HCT116 (cell line): ENCODE data around the gene TMC1. TPM values are rescaled to one million over a fixed set of nuclear protein-coding genes. Genes with fewer than 3 reads are reported as not detected.

Experiments used
- ATAC-seq: fragments of 200-7000 bp; cut with Tn5 transposase; 2 replicates; pipeline ENCODE4 v1.9.1; 2020; ENCODE audit warnings: mild to moderate bottlenecking, moderate library complexity
- BruUV-seq: library from RNA; stranded (reverse); fragments of 400-500 nt; replicated peaks from 2 replicates; lab custom pipeline; 2021; lab: Mats Ljungman, UMichigan
- CTCF ChIA-PET: fragments of 300-600 bp; sonication (Branson Sonifier 250); formaldehyde crosslinking; loops from one replicate; lab custom pipeline; 2021; ENCODE audit warnings: antibody characterized with exemption; lab: Charles Lee
- POLR2A ChIA-PET: fragments of 300-600, 350-600 bp; sonication (Branson Sonifier 250); formaldehyde crosslinking; loops from one replicate; lab custom pipeline; 2021; ENCODE audit warnings: antibody characterized with exemption; lab: Charles Lee
- RAD21 ChIA-PET, 2 experiments: fragments of 300-600 bp; sonication (Branson Sonifier 250); formaldehyde crosslinking; loops; one replicate each; lab custom pipeline; 2023; ENCODE audit warnings: low total read pairs in 2 of 2; ENCODE audit not compliant: uncharacterized antibody in 2 of 2, unreplicated experiment in 2 of 2, low non-redundant PET in 1 of 2; lab: Charles Lee
- DNase-seq: peaks from one replicate; pipeline ENCODE4 v3.0.0-alpha.2; 2010; ENCODE audit warnings: low read depth, low spot score
- H2AFZ ChIP-seq: fragments of 200-600 bp; shearing (Covaris generic), sonication (generic); 2 replicates; pipeline ENCODE4 v1.6.1; 2017; ENCODE audit warnings: low read depth, mixed run types, mixed read lengths, antibody characterized with exemption, low read length; ENCODE audit not compliant: poor library complexity, severe bottlenecking
- H3K27ac ChIP-seq: 2 replicates; pipeline ENCODE4 v1.5.1; 2012; ENCODE audit warnings: low read depth, low read length
- H3K27me3 ChIP-seq: fragments of 200-600 bp; sonication (generic); 2 replicates; pipeline ENCODE4 v1.6.1; 2016; ENCODE audit warnings: mixed run types, low read length, mixed read lengths; ENCODE audit not compliant: insufficient read depth
- H3K36me3 ChIP-seq, 2 experiments: fragments of 200-500 bp in 1 of 2; fragments of 200-600 bp in 1 of 2; sonication (Bioruptor generic) in 1 of 2; sonication (generic) in 1 of 2; 2 replicates each; pipeline versions ENCODE4 v1.5.1 to v1.6.1; 2014 to 2016; ENCODE audit warnings: low read length in 2 of 2, inconsistent platforms in 1 of 2, mixed read lengths in 1 of 2, mixed run types in 1 of 2; ENCODE audit not compliant: insufficient read depth in 2 of 2, control insufficient read depth in 1 of 2
- H3K4me1 ChIP-seq, 2 experiments: fragments of 200-600 bp in 1 of 2; sonication (generic) in 1 of 2; 2 replicates each; pipeline versions ENCODE4 v1.5.1 to v1.6.1; 2012 to 2017; ENCODE audit warnings: low read length in 2 of 2, inconsistent platforms in 1 of 2, mild to moderate bottlenecking in 1 of 2, mixed read lengths in 1 of 2, mixed run types in 1 of 2, moderate library complexity in 1 of 2; ENCODE audit not compliant: insufficient read depth in 2 of 2, control insufficient read depth in 1 of 2
- H3K4me2 ChIP-seq: fragments of 200-600 bp; sonication (generic); 2 replicates; pipeline ENCODE4 v1.6.1; 2017; ENCODE audit warnings: mixed run types, low read length, mixed read lengths
- H3K4me3 ChIP-seq, 2 experiments: fragments of 200-600 bp in 1 of 2; sonication (generic) in 1 of 2; replicated peaks in 1 of 2; 2 replicates each; pipeline ENCODE4 v1.5.1; 2011 to 2016; ENCODE audit warnings: low read length in 2 of 2, control low read depth in 1 of 2, low read depth in 1 of 2, mild to moderate bottlenecking in 1 of 2, mixed read lengths in 1 of 2, mixed run types in 1 of 2
- H3K79me2 ChIP-seq: fragments of 200-600 bp; sonication (generic); 2 replicates; pipeline ENCODE4 v1.6.1; 2017; ENCODE audit warnings: mild to moderate bottlenecking, mixed run types, low read length, moderate library complexity, mixed read lengths; ENCODE audit not compliant: insufficient read depth
- H3K9ac ChIP-seq: fragments of 200-600 bp; sonication (generic); 2 replicates; pipeline ENCODE4 v1.6.1; 2016; ENCODE audit warnings: low read length, mixed read lengths
- H3K9me2 ChIP-seq: fragments of 200-600 bp; sonication (generic), shearing (Covaris generic); 2 replicates; pipeline ENCODE4 v1.6.1; 2017; ENCODE audit warnings: mixed run types, mild to moderate bottlenecking, moderate library complexity; ENCODE audit not compliant: insufficient read depth
- H3K9me3 ChIP-seq, 2 experiments: fragments of 200-500 bp in 1 of 2; fragments of 200-600 bp in 1 of 2; sonication (Bioruptor generic) in 1 of 2; sonication (generic) in 1 of 2; 2 replicates each; pipeline ENCODE4 v1.6.1; 2014 to 2017; ENCODE audit warnings: low read length in 2 of 2, mixed read lengths in 2 of 2, inconsistent platforms in 1 of 2, low read depth in 1 of 2, mild to moderate bottlenecking in 1 of 2, mixed run types in 1 of 2, moderate library complexity in 1 of 2; ENCODE audit not compliant: control insufficient read depth in 1 of 2, insufficient read depth in 1 of 2
- H4K20me1 ChIP-seq: fragments of 200-600 bp; sonication (generic), shearing (Covaris generic); 2 replicates; pipeline ENCODE4 v1.6.1; 2017; ENCODE audit warnings: mixed run types, mild to moderate bottlenecking, moderate library complexity; ENCODE audit not compliant: insufficient read depth
- ATF3 ChIP-seq: IDR thresholded peaks from 2 replicates; pipeline ENCODE4 v1.6.1; 2012
- CEBPB ChIP-seq: IDR thresholded peaks from 2 replicates; pipeline ENCODE4 v1.6.1; 2012; ENCODE audit warnings: low read depth
- EGR1 ChIP-seq: IDR thresholded peaks from 2 replicates; pipeline ENCODE4 v1.6.1; 2012; ENCODE audit warnings: low read depth
- EZH2 ChIP-seq: fragments of 200-600 bp; sonication (generic); IDR thresholded peaks from 2 replicates; pipeline ENCODE4 v1.6.1; 2017; ENCODE audit warnings: antibody characterized with exemption, mixed run types
- EZH2phosphoT487 ChIP-seq: fragments of 200-600 bp; IDR thresholded peaks from 2 replicates; pipeline ENCODE4 v1.6.1; 2018; ENCODE audit warnings: antibody characterized with exemption, borderline replicate concordance
- MAX ChIP-seq: IDR thresholded peaks from 2 replicates; pipeline ENCODE4 v1.6.1; 2012
- POLR2A ChIP-seq: IDR thresholded peaks from 2 replicates; pipeline ENCODE4 v1.7.0; 2011; ENCODE audit warnings: borderline replicate concordance; ENCODE audit not compliant: insufficient read depth, insufficient read length; ENCODE audit errors: extremely low read depth
- SIN3A ChIP-seq: IDR thresholded peaks from 2 replicates; pipeline ENCODE4 v1.6.1; 2012; ENCODE audit warnings: low read depth
- TCF7L2 ChIP-seq: IDR thresholded peaks from 2 replicates; pipeline ENCODE4 v1.7.0; 2011; ENCODE audit warnings: borderline replicate concordance, inconsistent platforms; ENCODE audit not compliant: insufficient read depth, insufficient read length; ENCODE audit errors: extremely low read depth
- ZFX ChIP-seq: fragments of 450-650 bp; IDR thresholded peaks from 2 replicates; pipeline ENCODE4 v1.6.1; 2017
- intact Hi-C: fragments of 100-400 bp; cut with micrococcal nuclease; formaldehyde crosslinking; loops from 2 replicates; pipeline ENCODE4 v1.10.0; 2022
- total RNA-seq: library from RNA; stranded (reverse); gene quantifications from one replicate; pipeline ENCODE4 v1.2.1, GENCODE V29; 2021; ENCODE audit not compliant: unreplicated experiment

The TMC1 gene
- total RNA-seq, 1 experiment from 2014 or later = 0.57 TPM

GRCh38 chr9:72526901-72527800 is 5.7 kb downstream of the TMC1 start (continued):
- TF ChIP-seq ATF3 (no peak), CEBPB (no peak), MAX (peak; percentile 49), SIN3A (peak; percentile 58; the same call in 1 of the 2 replicates), POLR2A (no peak), EGR1 (no peak), EZH2 (no peak), ZFX (no peak), TCF7L2 (peak; percentile 88), EZH2phosphoT487 (no peak)

DNA sequence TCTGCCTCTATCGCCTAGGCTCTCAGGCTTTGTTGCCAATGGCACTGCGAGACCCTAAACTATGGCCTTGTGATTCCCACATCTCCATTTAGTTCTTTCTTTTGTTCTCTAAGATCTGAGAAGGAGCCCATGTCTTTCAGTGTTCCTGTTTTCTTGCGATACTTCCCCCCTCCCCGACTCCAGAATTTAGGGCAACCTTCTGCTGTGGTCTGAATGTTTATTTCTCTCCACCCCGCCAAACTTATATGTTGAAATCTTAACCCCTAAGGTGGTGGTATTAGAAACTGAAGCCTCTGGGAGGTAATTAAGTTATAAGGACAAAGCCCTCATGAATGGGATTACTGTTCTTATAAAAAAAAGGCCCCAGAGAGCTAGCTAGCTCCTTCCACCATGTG is 6.4 kb downstream of the TMC1 start:
- POLR2A ChIA-PET = interaction anchor here (1.6 kb wide), 1 partner anchor 162 kb away, joined by 6 read pairs; the partner anchor contains the start of gene ZFAND5
- peak overlapping the region; percentile 47 for H3K9ac ChIP-seq
- H4K20me1 ChIP-seq = no peaks in the 10 kb centered on the region
- DNase-seq = no peak
- RAD21 ChIA-PET = no interaction called here
- intact Hi-C loops = no loop called here
- ATAC-seq = no peak
- H3K27ac ChIP-seq = peak overlapping the region; percentile 49
- no TSS peak for BruUV-seq
- no peaks in the 10 kb centered on the region for H3K9me3 ChIP-seq
- peaks cover 27 to 39% of the 10 kb centered on the region in 2 experiments for H3K4me1 ChIP-seq
- H3K4me2 ChIP-seq = peak overlapping the region; percentile 74
- no peaks in the 10 kb centered on the region for H3K27me3 ChIP-seq
- CTCF ChIA-PET = no interaction called here
- H3K36me3 ChIP-seq = no peaks in the 10 kb centered on the region
- no peaks in the 10 kb centered on the region for H3K79me2 ChIP-seq
- H2AFZ ChIP-seq = peak overlapping the region; percentile 98
- H3K9me2 ChIP-seq = no peaks in the 10 kb centered on the region
- TF ChIP-seq MAX (peak; percentile 5; the same call in 1 of the 2 replicates), ZFX (no peak), SIN3A (0 out of 2 replicates have a peak, but pooled peaks have one; percentile 2)
- peak overlapping the region; percentile 25 to 49 for H3K4me3 ChIP-seq
